A549 (cell line): ENCODE results near the gene FIZ1. TPM values are rescaled to one million over a fixed set of nuclear protein-coding genes. Genes with fewer than 3 reads are reported as not detected.
A peak's percentile ranks its signal among the peaks of the same experiment; 100 is the strongest.

ENCODE experiments used
- ATAC-seq, 2 experiments: fragments of 200-7000 bp in 1 of 2; fragments of >200 bp in 1 of 2; cut with Nextera tagmentation in 1 of 2; cut with Tn5 transposase in 1 of 2; 3 replicates each; pipeline versions ENCODE4 v1.8.0 to v1.9.1; 2018 to 2020; ENCODE audit warnings: mild to moderate bottlenecking in 1 of 2, moderate library complexity in 1 of 2
- CTCF ChIA-PET: fragments of 300-600 bp; sonication (Branson Sonifier 250); formaldehyde crosslinking; extraction: SDS; loops from one replicate; lab custom pipeline; 2021; ENCODE audit warnings: antibody characterized with exemption, inconsistent platforms; lab: Yijun Ruan, JAX
- POLR2A ChIA-PET: fragments of 350-600 bp; formaldehyde crosslinking; extraction: SDS; loops from one replicate; lab custom pipeline; 2021; ENCODE audit warnings: antibody characterized with exemption, inconsistent platforms; lab: Yijun Ruan, JAX
- DNase-seq, 2 experiments: peaks; one replicate each; pipeline versions ENCODE4 v3.0.0 to v3.0.0-alpha.2; 2011 to 2016; ENCODE audit warnings: low read depth in 1 of 2, low spot score in 1 of 2
- FAIRE-seq: peaks from 2 replicates; lab custom pipeline; 2011; peaks lifted over from hg19 to GRCh38; lab: Jason Lieb, UNC
- H3K27ac ChIP-seq, 2 experiments: fragments of >200 bp; sonication (Bioruptor Twin); formaldehyde crosslinking; 3 replicates each; pipeline ENCODE4 v1.5.1; 2016 to 2017
- H3K4me1 ChIP-seq: fragments of >200 bp; sonication (Bioruptor Twin); formaldehyde crosslinking; 3 replicates; pipeline ENCODE4 v1.6.1; 2016
- H3K4me2 ChIP-seq: fragments of >200 bp; sonication (Bioruptor Twin); formaldehyde crosslinking; 3 replicates; pipeline ENCODE4 v1.6.1; 2016
- H3K4me3 ChIP-seq: fragments of >200 bp; sonication (Bioruptor Twin); formaldehyde crosslinking; 3 replicates; pipeline ENCODE4 v1.5.1; 2016
- H3K9me3 ChIP-seq: fragments of >200 bp; sonication (Bioruptor Twin); formaldehyde crosslinking; 3 replicates; pipeline ENCODE4 v1.6.1; 2016
- ATOH8 ChIP-seq: fragments of 250-450 bp; sonication (Bioruptor Pico); IDR thresholded peaks from 2 replicates; pipeline ENCODE4 v1.5.0; 2020; ENCODE audit warnings: low read depth, mild to moderate bottlenecking, moderate library complexity
- BCL3 ChIP-seq: fragments of >200 bp; sonication (Bioruptor Twin); formaldehyde crosslinking; IDR thresholded peaks from 3 replicates; pipeline ENCODE4 v1.6.1; 2016
- CBX2 ChIP-seq: fragments of 200-600 bp; sonication (generic); IDR thresholded peaks from 2 replicates; pipeline ENCODE4 v1.6.1; 2016; ENCODE audit warnings: low read depth, mild to moderate bottlenecking, borderline replicate concordance
- CHD4 ChIP-seq: fragments of 200-600 bp; sonication (generic); IDR thresholded peaks from 2 replicates; pipeline ENCODE4 v1.6.1; 2016; ENCODE audit warnings: antibody characterized with exemption, mild to moderate bottlenecking, borderline replicate concordance
- E2F6 ChIP-seq: IDR thresholded peaks from 2 replicates; pipeline ENCODE4 v1.6.1; 2012; ENCODE audit warnings: low read depth, borderline replicate concordance
- ELK1 ChIP-seq: fragments of 150-350 bp; IDR thresholded peaks from 2 replicates; pipeline ENCODE4 v1.6.1; 2014; ENCODE audit warnings: low read depth, mild to moderate bottlenecking, low read length
- EP300 ChIP-seq, 2 experiments: fragments of >200 bp; sonication (Bioruptor Twin); formaldehyde crosslinking; IDR thresholded peaks; 2 replicates in 1 of 2; 3 replicates in 1 of 2; pipeline ENCODE4 v1.6.1; 2016 to 2017
- FOXS1 ChIP-seq: fragments of 250-450 bp; sonication (Bioruptor Pico); IDR thresholded peaks from 2 replicates; pipeline ENCODE4 v1.5.0; 2020; ENCODE audit warnings: mild to moderate bottlenecking, moderate library complexity
- HES2 ChIP-seq: fragments of >200 bp; sonication (Bioruptor Twin); formaldehyde crosslinking; IDR thresholded peaks from 2 replicates; pipeline ENCODE4 v1.6.1; 2016
- MYC ChIP-seq: IDR thresholded peaks from 2 replicates; pipeline ENCODE4 v1.6.1; 2012; ENCODE audit warnings: mild to moderate bottlenecking, inconsistent platforms, low read length, improper control_type of control experiment, borderline replicate concordance
- PHF8 ChIP-seq: fragments of 200-600 bp; sonication (generic); IDR thresholded peaks from 2 replicates; pipeline ENCODE4 v1.6.1; 2016; ENCODE audit warnings: low read depth, mild to moderate bottlenecking, antibody characterized with exemption, moderate library complexity, borderline replicate concordance
- REST ChIP-seq: fragments of 200-600 bp; sonication (generic); IDR thresholded peaks from 2 replicates; pipeline ENCODE4 v1.6.1; 2016; ENCODE audit warnings: antibody characterized with exemption, mild to moderate bottlenecking, moderate library complexity
- RFX5 ChIP-seq: fragments of 450-650 bp; IDR thresholded peaks from 2 replicates; pipeline ENCODE4 v1.7.1; 2014; ENCODE audit warnings: antibody characterized with exemption, mild to moderate bottlenecking, moderate library complexity
- RNF2 ChIP-seq: fragments of 200-600 bp; sonication (generic); IDR thresholded peaks from 2 replicates; pipeline ENCODE4 v1.6.1; 2016; ENCODE audit warnings: low read depth, mild to moderate bottlenecking, antibody characterized with exemption, moderate library complexity, borderline replicate concordance
- SMC3 ChIP-seq: fragments of >200 bp; sonication (Bioruptor Twin); formaldehyde crosslinking; IDR thresholded peaks from 3 replicates; pipeline ENCODE4 v1.6.1; 2018; ENCODE audit warnings: inconsistent platforms
- SREBF2 ChIP-seq: fragments of 450-650 bp; IDR thresholded peaks from 2 replicates; pipeline ENCODE4 v1.6.1; 2014; ENCODE audit warnings: mild to moderate bottlenecking, moderate library complexity
- TFCP2L1 ChIP-seq: fragments of 250-450 bp; sonication (Bioruptor Pico); IDR thresholded peaks from 2 replicates; pipeline ENCODE4 v1.5.0; 2021; ENCODE audit warnings: mild to moderate bottlenecking
- USF2 ChIP-seq: fragments of 450-650 bp; IDR thresholded peaks from 2 replicates; pipeline ENCODE4 v1.6.1; 2014; ENCODE audit warnings: antibody characterized with exemption
- ZC3H11A ChIP-seq: fragments of 450-650 bp; IDR thresholded peaks from 2 replicates; pipeline ENCODE4 v1.6.1; 2014; ENCODE audit warnings: antibody characterized with exemption, mild to moderate bottlenecking
- ZNF302 ChIP-seq: fragments of 250-450 bp; sonication (Bioruptor Pico); IDR thresholded peaks from 2 replicates; pipeline ENCODE4 v1.9.0; 2021; ENCODE audit warnings: inconsistent platforms, mild to moderate bottlenecking, moderate library complexity
- ZSCAN20 ChIP-seq: fragments of 250-450 bp; sonication (Bioruptor Pico); IDR thresholded peaks from 2 replicates; pipeline ENCODE4 v1.8.0; 2022; ENCODE audit warnings: mild to moderate bottlenecking, moderate library complexity
- WGBS: methylation state at CpG from one replicate; pipeline ENCODE4 v1.1.6; 2017; ENCODE audit errors: missing lambda C conversion rate; 5-methylcytosine and 5-hydroxymethylcytosine counted together
- polyA plus RNA-seq, 4 experiments: library from polyadenylated mRNA; depleted of rRNA in 3 of 4; stranded (reverse); fragments of >200 nt; fragmentation: RNase III in 1 of 4; extraction: RNeasy Plus Mini Kit Qiagen cat#74134 plus additional on column Dnase treatment in 1 of 4; gene quantifications; 2 replicates in 3 of 4; 3 replicates in 1 of 4; pipeline ENCODE4 v1.2.3, GENCODE V29; 2011 to 2017

The FIZ1 gene
- polyA plus RNA-seq, 2 of the 4 experiments (the other 2 are of a cell fraction), result 10.3 to 16.9 TPM

GRCh38 chr19:55566823-55567222, 32.5 kb downstream of the FIZ1 start (continued):
- no peak for TF ChIP-seq SREBF2
- TF ChIP-seq E2F6, result no peak
- no peak for TF ChIP-seq CBX2
- TF ChIP-seq PHF8, result no peak
- no peak for TF ChIP-seq TFCP2L1 (CRISPR knock-in tag)
- TF ChIP-seq, all 56 proteins: peak for 0

GRCh38 chr19:55563261-55563690, 36.0 kb downstream of the FIZ1 start:
- 0 out of 3 replicates have a peak, but pooled peaks cover 2% of the 10 kb centered on the region for H3K9me3 ChIP-seq
- H3K4me3 ChIP-seq, result no peak overlapping the region
- FAIRE-seq (no peak), DNase-seq (no peak), ATAC-seq (peak; percentile 65 to 66; a peak in 5 of 6 replicates)
- ChIA-PET POLR2A (no interaction called here), CTCF (interaction anchor here (6.8 kb wide), 1 partner anchor 9 kb away, joined by 31 read pairs; no protein-coding TSS in a partner anchor)
- TF ChIP-seq HES2 (no peak), EP300 (IDR thresholded peaks at IDR 0.05) (no peak), CHD4 (no peak), USF2 (no peak), ZC3H11A (no peak), RFX5 (no peak), BCL3 (no peak), SMC3 (no peak), ZSCAN20 (no peak), REST (no peak), RNF2 (no peak), ATOH8 (no peak), ZNF302 (no peak), FOXS1 (CRISPR knock-in tag) (no peak), SREBF2 (no peak), MYC (no peak), ELK1 (no peak)
- no peak overlapping the region for H3K4me2 ChIP-seq
- peaks cover 6% of the 10 kb centered on the region; the same call in 1 of the 3 replicates for H3K4me1 ChIP-seq
- no peak overlapping the region for H3K27ac ChIP-seq
- 83% methylated on average over 12 of the region's 12 CpGs for WGBS
